Activated CD4-positive, alpha-beta T cell treated with anti-CD3 and anti-CD28 coated beads, Interleukin-2, amount 50 U/mL, for 48 hours (primary cell): ENCODE data around the gene BORCS8.
A peak's percentile ranks its signal among the peaks of the same experiment; 100 is the strongest.
"Not testable (repeated sequence)": the region's sequence is repeated elsewhere in the genome, so short reads cannot be mapped to it uniquely, and the experiment has no call there.

Experiments
- DNase-seq, 2 experiments: peaks; one replicate each; pipeline ENCODE4 v3.0.0-alpha.2; 2020

BORCS8 gene

GRCh38 chr19:19179548-19180441 lies 12.2 kb downstream of the BORCS8 start:
- DNase-seq: no peak

GRCh38 chr19:19176950-19177349 lies 15.0 kb downstream of the BORCS8 start:
- DNase-seq: no peak

- DNase-seq: not testable (repeated sequence)
These were observed 18.7 kb downstream of the BORCS8 start for GRCh38 chr19:19173243-19173642.

- DNase-seq: no peak
These were observed 20.0 kb downstream of the BORCS8 start for GRCh38 chr19:19171821-19172532.

GRCh38 chr19:19170873-19171672 lies 20.9 kb downstream of the BORCS8 start:
- DNase-seq: no peak

- peak; percentile 76 to 82 for DNase-seq
These were observed 21.7 kb downstream of the BORCS8 start, which contains the start of gene MEF2B for GRCh38 chr19:19170053-19170872. MEF2B (minus strand) TSS chr19:19170263; CDS start chr19:19150735, 19,528 bp downstream.

GRCh38 chr19:19169236-19170052 lies 22.5 kb downstream of the BORCS8 start:
- no peak for DNase-seq

- DNase-seq: no peak
These were observed 24.3 kb downstream of the BORCS8 start for GRCh38 chr19:19167612-19168011.

GRCh38 chr19:19165396-19165795 lies 26.6 kb downstream of the BORCS8 start:
- no peak for DNase-seq

GRCh38 chr19:19162495-19162894 lies 29.5 kb downstream of the BORCS8 start:
- no peak for DNase-seq

GRCh38 chr19:19160461-19161035 lies 31.4 kb downstream of the BORCS8 start:
- no peak for DNase-seq

GRCh38 chr19:19159534-19159933 lies 32.4 kb downstream of the BORCS8 start:
- DNase-seq: no peak

GRCh38 chr19:19157808-19158207 lies 34.1 kb downstream of the BORCS8 start:
- DNase-seq: no peak

GRCh38 chr19:19155495-19156219 lies 36.3 kb downstream of the BORCS8 start:
- DNase-seq: no peak

GRCh38 chr19:19154768-19155494 lies 37.0 kb downstream of the BORCS8 start:
- DNase-seq: no peak

- no peak for DNase-seq
These were observed 39.1 kb downstream of the BORCS8 start for GRCh38 chr19:19152668-19153384.

GRCh38 chr19:19151418-19151817 lies 40.5 kb downstream of the BORCS8 start:
- DNase-seq: no peak

GRCh38 chr19:19149435-19149834 lies 42.5 kb downstream of the BORCS8 start:
- no peak for DNase-seq

GRCh38 chr19:19148504-19148903 lies 43.4 kb downstream of the BORCS8 start:
- DNase-seq: not testable (repeated sequence)
